AG08395 (cell line): ENCODE measurements around the gene CADM1.

Experiments
- DNase-seq: peaks from one replicate; pipeline ENCODE4 v3.0.0; 2012; ENCODE audit warnings: mixed read lengths, low spot score

Gene CADM1

DNA sequence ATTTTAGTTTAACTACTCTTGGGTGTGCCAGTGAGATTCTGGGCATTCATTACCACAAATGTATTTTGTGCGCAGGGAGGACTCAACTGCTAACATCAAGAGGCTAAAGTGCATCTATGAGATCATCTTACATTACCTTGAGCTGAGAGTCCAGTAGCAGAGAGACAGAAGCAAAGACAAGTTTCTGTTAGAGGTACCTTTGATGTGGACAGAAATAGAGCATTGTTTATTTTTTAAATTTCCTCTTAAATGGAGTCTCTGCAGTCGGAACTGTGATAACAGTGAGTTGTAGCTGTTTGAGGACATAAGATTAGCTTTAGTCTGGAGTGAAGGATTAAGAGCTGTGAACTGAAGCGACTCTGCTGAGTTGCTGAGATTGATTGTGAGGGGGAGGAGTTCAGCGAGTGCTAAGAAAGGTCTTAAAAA, 297.0 kb downstream of the CADM1 start:
- DNase-seq = no peak

DNA sequence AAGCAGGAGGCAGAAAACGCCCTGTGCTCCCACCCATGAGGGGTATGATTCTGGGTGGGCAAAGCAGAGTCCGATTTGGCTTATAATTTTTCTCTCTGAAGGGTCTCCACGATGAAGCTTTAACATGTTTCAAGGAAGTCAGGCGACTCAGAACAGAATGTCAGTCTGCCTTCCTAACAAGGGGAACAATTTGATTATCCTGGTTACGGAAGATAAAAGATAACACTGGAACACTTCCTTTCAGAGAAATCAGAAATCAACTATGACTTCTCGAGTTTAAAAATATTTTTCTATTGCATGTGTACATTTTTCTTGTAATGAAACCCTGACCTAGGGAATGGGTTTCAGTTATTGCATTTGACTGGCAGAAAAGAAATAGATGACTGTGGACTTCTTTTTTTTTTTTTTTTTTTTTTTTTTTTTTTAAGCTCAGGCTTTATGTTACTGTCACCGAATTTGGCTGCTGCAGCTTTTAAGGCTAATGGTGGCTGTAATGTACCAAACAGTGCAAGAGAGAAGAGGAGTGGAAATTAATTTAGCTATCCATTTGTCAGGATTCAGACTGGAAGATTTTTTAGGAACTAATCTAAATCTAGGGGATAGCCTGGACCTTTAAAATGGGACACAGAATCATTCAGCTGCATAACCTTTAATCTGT, 297.7 kb downstream of the CADM1 start:
- DNase-seq = no peak

DNA sequence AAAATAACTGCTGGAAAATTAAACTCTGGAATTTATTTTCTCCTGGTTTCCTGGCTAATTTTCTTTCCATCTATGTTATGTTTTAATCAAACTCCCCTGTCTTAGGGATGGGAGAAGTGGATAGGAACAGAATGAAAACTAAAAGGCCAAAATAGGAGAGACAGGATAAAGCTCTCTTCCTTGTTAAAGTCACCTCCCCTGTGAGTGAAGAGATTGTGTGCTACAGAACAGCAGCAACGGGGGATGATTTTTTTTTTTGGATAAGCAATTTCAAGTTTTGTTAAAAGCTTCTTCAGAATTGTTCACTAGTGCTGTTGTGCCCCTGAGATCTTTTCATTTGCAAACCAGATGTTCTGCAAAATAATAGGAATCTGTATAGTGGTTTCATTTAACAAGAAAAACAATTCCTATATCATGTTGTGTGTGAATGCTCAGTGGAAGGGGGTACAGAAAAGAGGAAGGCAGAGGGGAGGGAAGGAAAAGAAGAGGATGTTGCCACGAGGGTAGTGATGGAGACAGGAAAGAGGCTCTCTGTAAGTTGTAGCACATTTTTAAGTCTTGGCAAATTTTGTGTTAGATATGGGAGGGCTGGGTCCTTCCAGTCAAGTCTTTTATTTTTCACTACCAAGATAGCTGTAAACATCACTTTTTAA, 301.2 kb downstream of the CADM1 start:
- DNase-seq = no peak

DNA sequence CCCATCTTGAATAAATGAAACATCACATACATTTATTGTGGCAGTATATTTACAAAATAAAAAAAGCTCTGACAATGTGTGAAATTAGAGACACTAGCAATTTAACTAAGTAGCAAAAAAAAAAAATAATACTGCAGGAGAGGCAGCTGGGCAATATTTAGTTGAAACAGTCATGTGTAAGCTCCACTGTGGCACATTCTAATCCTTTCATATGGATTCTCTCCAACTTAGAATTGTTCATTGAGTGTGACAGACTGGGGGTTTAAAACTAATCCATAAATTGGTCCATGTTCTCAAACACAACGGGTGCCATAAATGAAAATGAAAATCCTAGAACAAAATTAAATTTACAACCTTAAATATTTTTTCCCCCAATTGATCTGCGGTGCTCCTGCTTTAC, 302.1 kb downstream of the CADM1 start:
- no peak for DNase-seq

DNA sequence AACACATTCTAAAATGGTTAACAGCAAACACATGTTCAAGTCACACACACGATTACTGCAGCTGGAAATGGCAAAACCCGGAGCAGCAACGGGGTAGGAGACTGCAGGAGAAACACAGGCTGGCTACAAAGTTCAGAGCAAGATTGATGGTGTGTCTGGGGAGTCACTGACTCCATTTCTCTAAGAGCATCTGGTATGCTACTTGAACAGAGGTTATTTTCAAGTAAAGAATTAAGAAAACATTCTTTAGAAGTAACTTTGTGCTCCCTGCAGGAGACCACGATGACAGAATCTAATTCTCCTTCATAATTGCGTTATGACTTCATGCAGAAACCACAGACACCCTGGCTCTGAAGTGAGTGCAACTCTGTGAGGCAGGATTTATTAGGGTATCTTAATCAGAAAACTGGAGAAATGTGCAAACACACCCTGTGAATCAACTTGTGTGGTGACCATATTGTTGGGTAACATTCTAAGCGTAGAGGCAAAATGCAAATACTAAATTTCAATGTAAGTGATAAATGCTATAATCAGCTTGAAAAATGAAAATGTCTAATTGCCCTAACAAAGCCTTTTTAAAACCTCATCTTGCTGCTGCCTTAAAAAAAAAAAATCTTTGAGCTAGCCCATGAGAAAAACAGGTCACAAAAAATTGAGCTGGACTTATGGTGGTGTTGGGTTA, 303.0 kb downstream of the CADM1 start:
- peak; percentile 87 for DNase-seq

DNA sequence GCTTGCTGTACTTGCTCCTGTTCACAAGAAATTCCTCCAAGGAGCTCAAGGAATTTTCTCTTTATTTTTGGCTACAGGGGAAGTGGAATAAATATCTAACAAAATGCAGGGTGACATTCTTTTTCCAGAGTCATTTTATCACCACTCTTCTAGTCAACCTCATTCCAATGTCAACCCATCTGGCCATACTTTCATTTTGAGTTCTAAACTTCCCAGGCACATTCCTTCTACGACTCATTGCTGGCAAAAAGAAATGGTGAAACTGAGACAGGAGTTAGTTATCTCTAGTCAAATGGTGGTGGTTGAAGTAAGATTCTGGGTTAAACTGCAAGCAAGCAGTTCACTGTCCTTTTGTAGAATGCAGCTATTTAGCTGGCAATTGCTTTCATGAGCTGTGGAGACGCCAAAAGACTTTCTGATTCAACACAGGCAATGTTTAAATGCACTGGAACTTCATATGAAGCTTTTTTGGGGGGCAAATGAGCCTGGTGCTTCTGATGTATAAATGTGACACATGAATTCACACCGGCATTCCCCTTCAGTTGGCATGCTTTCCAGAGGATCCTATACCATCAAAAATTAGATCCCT, 304.6 kb downstream of the CADM1 start:
- DNase-seq = peak; percentile 45

DNA sequence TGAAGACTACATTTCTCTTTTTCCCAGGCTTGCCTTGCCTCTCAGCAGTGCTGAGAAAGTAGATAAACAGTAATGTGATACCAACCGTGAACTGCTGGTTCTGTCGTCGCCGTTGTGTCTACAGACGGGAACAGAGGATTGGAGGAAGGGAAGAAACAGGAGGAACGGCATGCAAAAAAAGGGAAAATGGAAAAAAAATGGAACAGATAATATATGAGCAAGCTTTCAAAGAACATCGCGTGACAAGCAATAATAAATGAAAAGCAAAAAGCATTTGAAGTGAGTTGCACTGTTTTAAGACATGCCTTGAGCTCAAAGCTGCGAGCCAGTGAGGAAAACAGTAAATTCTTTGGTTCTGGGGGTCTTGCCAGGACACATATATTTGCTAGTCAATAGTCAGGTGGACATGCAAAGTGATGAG, 305.9 kb downstream of the CADM1 start:
- DNase-seq = no peak

DNA sequence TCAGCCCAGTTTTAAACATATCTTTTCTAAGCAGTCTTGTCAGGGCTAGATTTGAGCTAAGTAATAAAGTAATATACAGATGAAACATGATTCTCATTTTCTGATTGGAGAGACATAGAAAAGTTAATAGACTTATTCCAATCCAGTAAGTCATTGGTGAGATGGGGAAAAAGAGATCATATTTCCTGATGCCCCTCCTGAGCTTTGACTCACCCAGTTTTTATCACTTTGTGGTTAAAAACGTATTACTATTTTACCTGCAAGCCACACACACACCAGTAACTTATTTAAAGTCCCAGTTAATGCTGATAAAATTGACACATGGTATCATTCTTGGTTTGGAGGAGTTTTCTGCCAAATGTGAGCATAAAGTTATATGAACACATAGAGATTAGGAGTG, 306.8 kb downstream of the CADM1 start:
- no peak for DNase-seq

DNA sequence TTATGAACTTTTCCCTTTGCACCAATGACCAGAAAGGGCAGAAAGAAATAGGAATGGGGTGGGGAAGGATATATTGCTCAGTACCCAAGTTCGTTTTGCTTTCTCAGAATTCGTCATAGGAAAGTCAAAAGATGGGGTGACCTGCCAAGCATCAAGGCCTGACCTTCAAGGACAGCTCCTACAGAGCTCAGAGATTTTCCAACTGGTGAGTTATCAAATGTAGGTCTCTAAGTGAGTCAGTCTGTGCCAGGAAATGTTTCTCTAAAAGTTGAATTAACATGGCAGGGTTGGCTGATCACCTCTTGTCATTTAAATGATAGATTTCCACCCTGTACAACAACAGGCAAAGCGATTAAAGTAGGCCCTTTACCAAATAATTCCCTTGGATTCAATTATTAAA, 307.2 kb downstream of the CADM1 start:
- no peak for DNase-seq

DNA sequence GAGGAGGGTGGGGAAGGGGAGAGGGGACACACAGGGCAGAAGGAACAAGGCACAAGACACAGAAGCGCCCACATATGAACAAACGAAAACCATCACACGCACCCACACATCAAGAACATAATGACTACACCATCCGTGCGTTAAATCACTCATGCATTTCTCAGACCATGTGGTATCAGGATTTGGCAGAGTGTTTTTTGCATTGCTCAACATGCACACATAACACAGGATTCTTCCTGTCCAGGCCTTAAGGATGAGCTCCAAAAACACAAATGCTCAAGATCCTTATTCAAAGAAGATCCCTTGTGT, 309.5 kb downstream of the CADM1 start:
- peak; percentile 75 for DNase-seq

DNA sequence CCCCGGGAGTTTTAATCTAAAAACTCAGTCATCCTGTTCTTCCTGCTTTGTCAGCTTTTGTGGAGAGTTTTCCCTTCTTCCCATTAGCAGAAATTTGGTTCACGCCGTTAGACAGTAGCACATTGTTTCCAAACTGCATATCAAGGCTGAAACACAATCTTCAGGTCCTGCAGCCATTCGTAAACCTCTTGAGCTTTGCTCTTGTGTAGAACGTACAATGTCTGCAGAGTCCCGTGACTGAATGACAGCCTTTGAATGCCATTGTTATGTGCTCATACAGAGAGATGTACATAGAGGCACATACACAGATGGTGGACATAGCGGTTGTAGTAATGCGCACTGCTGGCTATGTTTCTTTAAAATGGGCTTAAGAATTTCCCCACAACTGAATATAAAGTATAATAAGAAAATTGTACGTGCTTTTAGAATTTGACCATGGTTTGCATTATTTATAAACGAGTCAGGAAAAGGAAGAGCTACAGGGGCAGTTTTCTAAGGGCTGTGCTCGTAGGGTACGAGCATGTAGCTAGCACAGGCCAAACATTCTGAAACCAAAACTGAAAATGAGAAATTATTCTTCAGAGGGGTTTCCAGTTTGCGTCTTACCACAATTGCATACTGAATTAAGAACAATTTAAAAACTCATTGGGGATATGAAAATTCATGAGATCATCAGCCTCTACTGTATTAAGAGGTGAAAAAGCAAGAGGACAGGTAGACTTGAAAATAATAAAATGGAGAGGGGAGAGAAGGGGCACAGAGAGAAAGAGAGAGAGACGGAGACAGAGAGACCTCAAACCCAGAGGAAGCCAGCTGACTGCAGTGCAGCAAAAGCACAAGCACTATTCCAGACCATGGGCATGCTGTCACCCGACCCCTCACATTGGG, 310.1 kb downstream of the CADM1 start:
- DNase-seq = no peak

DNA sequence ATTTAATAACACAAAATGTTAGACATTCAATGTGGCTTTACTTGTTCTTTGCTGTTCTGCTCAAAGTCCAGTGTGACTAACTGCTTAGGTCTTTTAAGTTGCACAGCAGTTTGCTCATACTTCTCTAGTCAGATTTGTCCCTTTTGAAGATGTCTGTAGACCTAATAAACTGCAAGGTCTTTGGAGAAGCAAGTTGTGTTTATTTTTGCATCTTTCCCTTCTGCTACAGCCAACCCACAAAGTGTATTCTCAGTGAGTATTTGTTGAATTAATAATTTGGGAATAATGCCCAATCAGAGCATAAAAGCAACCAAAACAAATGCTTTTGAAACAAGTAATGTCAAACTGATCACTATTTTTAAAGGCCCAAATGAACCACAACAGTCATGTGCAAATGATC, 312.5 kb downstream of the CADM1 start:
- no peak for DNase-seq

DNA sequence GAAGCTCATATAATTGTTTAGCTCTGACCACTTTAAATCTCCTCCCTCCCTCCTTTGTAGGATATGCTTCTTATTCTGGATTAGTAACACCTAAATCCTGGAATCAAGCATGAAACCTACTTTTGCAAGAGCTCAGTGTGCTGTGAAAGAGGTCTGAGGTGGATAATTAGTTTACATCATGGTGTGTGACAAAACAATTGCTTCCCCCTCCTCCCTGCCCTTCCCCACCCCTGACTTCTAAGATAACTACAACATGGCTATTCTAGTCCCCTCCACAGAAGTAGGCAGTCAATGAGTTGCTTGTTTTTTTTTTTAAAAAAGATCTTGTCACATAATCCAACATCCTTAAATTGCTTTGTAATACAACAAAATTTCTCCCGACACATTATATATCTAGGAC, 314.0 kb downstream of the CADM1 start:
- no peak for DNase-seq

DNA sequence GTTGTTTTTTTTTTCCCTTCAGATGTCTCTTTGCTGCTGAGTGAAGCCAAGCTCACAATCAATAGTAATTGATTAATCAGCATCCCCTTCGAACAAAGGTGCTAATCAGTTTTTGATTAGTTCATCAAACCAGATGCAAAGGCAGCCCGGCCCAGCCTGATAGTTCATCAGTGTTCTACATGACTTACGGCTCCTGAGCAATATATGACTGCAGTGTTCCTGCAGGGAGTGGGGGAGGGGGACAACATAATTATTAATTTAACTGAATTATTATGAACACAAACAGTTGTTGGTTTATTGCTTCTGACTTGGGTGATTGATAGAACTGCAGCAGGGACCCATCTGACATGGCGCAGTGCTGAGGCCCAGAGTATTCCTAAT, 315.3 kb downstream of the CADM1 start:
- DNase-seq = no peak

DNA sequence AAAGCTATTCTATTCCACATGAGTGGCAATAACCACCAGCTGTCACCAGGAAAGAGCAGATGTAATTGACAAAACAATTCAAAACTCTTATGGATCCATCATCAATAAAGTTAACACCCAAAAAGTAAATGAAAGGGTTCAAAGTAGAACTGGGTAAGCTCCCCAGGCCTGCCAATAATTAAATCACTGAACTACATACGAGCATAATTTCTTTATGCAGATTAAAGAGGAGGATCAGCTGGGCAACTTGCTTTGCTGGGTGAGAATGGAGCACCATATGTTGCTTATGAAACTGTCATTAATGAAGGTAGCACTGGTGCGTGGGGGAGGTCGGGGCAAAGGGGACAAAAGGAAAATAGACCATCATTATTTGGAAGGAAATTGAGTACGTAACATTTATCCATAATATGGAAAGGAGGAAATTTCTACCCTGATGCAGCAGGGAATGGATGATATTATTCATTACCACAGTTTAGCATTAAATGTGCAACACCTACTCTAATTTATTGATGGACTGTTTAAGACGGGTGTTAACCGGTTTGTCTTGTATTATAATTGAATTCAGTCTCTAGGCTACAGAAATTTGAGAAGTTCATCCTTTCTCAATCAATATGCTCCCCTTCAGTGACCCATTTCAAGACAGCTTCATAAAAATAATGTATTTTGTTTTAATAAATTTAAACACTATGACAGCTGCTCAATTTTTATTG, 315.9 kb downstream of the CADM1 start:
- DNase-seq = no peak

DNA sequence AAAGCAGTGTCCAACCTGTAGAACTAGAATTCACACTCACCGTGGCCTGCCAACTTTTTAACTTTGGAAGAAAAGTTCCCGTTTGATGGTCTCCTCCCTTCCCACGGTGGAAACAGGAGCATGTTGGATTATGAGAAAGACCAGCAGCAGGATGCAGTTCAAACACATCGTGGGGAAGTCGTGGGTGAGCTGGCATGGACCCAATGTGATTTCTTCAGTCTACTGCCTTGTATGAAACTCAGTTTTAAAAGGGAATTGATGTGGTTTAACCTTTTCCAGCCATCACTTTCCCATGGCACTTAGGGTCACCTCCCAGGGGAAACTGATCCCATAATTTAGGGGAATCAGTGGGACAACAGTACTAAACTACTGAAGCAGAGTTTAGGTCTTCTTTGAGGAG, 318.3 kb downstream of the CADM1 start:
- no peak for DNase-seq

DNA sequence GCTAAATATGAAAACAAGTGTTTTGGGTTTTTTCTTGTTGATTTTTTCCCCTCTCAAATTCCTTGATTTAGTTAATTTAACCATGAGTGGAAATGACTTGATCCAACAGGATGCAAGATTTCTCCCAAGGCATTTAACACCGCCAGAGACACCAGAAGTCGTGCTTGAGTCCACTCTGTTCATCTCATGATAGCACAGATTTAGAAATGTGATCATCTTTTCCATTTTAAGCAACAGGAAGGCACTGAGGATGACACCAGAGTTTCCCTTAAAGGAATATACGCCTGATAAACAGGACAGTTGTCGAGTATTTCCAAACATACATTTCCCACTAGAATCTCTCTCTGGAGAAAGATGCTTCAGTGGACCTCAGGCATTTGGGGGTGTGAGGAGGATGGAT, 318.7 kb downstream of the CADM1 start:
- no peak for DNase-seq

DNA sequence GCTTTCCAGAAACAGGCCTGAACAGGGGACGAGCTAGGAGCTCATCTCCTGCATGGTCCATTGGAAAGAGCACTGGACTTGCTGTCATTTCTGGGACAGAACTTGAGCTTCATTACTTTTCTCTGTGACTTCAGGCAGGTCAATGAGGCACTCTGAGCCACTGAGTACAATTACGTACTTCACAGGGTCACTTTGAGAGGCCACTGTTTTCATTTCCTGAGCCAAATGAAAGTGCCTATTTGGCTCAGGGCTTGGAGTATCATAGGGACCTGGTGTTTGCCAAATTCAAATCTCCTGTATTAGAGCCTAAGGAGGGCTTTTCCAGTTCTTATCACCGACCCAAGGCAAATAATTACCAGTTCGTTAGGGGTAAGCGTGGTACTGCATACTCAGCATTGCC, 319.3 kb downstream of the CADM1 start:
- DNase-seq = no peak

DNA sequence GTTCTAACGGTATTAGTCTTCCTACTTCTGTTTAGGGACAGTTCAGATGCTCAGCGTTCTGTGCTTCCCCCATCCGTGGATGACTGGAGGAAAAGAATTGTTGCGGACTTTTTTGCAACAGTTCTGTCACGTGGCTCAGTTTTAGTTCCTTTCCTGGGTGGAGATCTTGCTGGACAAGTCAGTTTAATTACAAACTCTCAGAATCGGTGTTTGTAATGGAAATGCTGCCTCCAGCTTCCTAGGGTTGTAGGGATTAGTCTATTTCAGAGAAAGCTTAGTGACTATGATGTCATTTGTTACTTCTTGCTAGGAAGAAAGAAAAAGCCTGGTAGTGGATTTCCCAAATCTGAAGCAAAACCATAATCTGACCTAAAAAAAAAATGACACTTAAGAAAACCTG, 320.4 kb downstream of the CADM1 start:
- no peak for DNase-seq

DNA sequence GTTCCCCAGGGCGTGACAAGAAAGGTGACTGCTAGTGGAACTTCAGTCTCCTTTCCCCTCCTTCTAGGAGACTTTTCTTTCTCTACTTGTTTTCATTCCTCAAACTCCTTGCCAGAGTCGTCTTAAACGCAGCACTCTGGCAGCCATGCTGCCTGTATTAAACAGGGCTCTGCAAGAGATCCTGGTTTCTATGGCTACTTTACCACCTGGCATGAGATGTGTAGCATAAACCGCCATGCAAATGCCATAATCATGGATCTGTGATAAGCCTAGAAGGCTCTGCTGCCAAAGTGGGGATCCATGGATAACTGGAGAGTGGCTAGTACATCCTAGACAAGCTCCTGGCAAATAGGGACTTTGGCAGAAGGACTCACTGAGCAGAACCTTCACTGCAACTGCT, 321.1 kb downstream of the CADM1 start:
- DNase-seq = no peak

DNA sequence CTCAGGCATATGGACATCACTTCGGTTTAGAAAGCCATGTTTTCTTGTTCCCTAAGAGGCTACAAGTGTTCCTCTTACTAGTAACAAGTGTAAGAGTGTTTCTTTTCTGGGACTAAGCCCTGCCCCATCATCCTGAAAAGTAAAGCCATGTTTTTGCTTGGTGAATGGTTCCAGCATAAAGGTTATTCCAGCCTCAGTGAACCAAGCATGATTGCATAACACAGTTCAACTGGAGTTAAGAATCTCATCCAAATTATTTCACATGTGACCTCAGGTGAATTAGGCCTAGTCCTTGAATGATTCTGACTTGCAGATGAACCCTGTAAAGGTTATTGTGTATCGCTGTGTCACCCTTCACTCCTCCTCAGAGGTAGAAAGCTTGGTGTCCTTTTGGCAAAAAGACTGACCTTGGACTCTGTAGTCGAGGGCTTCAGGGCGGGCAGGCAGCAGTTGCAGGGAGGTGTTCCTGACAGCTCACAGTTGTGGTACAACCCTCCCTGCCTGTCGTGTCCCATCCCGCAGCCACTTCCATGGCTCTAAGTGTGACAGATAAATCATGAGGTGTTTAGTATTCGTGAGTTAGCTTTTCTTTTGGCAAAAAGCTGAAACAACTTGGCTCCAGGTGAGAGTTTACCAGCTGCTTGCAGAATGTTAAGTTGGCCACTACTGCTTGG, 321.8 kb downstream of the CADM1 start:
- DNase-seq = no peak
